Kidney (tissue), 22 donors: ENCODE measurements around the gene OSTM1. TPM values are rescaled to one million over a fixed set of nuclear protein-coding genes. Genes with fewer than 3 reads are reported as not detected.

Experiments
- DNase-seq, 5 donors: peaks; one replicate each; pipeline ENCODE4 v3.0.0-alpha.2; 2013 to 2020
- FAIRE-seq: peaks from 2 replicates; lab custom pipeline; 2012; peaks lifted over from hg19 to GRCh38; lab: Jason Lieb, UNC
- H3K27ac ChIP-seq, 2 donors: one replicate each; pipeline ENCODE4 v1.7.0; 2013; ENCODE audit warnings: low read depth in 2 of 2, low read length in 2 of 2, inconsistent platforms in 1 of 2
- H3K27me3 ChIP-seq: one replicate; pipeline ENCODE4 v1.7.1; 2013; ENCODE audit warnings: low read length, inconsistent platforms; ENCODE audit not compliant: control insufficient read depth, insufficient read depth
- H3K36me3 ChIP-seq, 3 donors: one replicate each; pipeline versions ENCODE4 v1.7.0 to v1.7.1; 2013; ENCODE audit warnings: low read length in 3 of 3, control low read depth in 1 of 3, inconsistent platforms in 1 of 3; ENCODE audit not compliant: insufficient read depth in 3 of 3, control insufficient read depth in 2 of 3
- H3K4me1 ChIP-seq, 3 donors: one replicate each; pipeline versions ENCODE4 v1.7.0 to v1.7.1; 2013; ENCODE audit warnings: low read length in 3 of 3, inconsistent platforms in 1 of 3, low read depth in 1 of 3; ENCODE audit not compliant: control insufficient read depth in 2 of 3, insufficient read depth in 2 of 3
- H3K4me3 ChIP-seq, 3 donors: one replicate each; pipeline versions ENCODE4 v1.7.0 to v1.8.1; 2013; ENCODE audit warnings: low read length in 3 of 3, control low read depth in 1 of 3, inconsistent platforms in 1 of 3
- H3K9ac ChIP-seq, 3 donors: one replicate each; pipeline versions ENCODE4 v1.7.0 to v1.7.1; 2013; ENCODE audit warnings: low read length in 3 of 3, control low read depth in 1 of 3, inconsistent platforms in 1 of 3
- H3K9me3 ChIP-seq, 3 donors: one replicate each; pipeline versions ENCODE4 v1.7.0 to v1.7.1; 2013; ENCODE audit warnings: low read length in 3 of 3, control low read depth in 1 of 3, inconsistent platforms in 1 of 3; ENCODE audit not compliant: control insufficient read depth in 2 of 3, insufficient read depth in 1 of 3
- intact Hi-C: fragments of 100-400 bp; cut with DNase I; formaldehyde crosslinking; loops from one replicate; pipeline ENCODE4 v1.11.1; 2022
- long read RNA-seq, 10 donors: library from polyadenylated mRNA in 1 of 10; unstranded in 1 of 10; transcript quantifications; one replicate each; pipeline ENCODE4 v2.0.0 and lab custom pipeline, GENCODE V29; 2021 to 2026
- polyA plus RNA-seq: library from polyadenylated mRNA; stranded (reverse); fragments of 350-450 nt; fragmentation: Illumina TruSeq; extraction: RNeasy Lipid Tissue Mini Kit (QIAGEN cat#74804); gene quantifications from one replicate; pipeline ENCODE4 v1.2.3, GENCODE V29; 2014; ENCODE audit warnings: low read depth, low replicate concordance; ENCODE audit not compliant: insufficient read depth
- total RNA-seq: library from RNA; stranded (reverse); fragmentation: NEBNext Ultra II Directional; extraction: Animal tissue kit (Norgen Biotek cat#: 25700); gene quantifications from one replicate; pipeline ENCODE4 v1.2.1, GENCODE V29; 2021
- TF ChIP-seq, protein P1 (sequence below): IDR thresholded peaks from 3 replicates; pipeline ENCODE4 v1.5.1; 2012; ENCODE audit warnings: mild to moderate bottlenecking, moderate library complexity, borderline replicate concordance; ENCODE audit not compliant: insufficient read depth; ENCODE audit errors: extremely low read depth
- donor health status: control.
- donor health status: control.
- donor health status: control.
- donor health status: control.
- donor health status: control.
- donor health status: DM: yes; HTN: yes; CAD: no.
- donor health status: Normal renal cell carcinoma (clear cell type).

Gene OSTM1, protein sequence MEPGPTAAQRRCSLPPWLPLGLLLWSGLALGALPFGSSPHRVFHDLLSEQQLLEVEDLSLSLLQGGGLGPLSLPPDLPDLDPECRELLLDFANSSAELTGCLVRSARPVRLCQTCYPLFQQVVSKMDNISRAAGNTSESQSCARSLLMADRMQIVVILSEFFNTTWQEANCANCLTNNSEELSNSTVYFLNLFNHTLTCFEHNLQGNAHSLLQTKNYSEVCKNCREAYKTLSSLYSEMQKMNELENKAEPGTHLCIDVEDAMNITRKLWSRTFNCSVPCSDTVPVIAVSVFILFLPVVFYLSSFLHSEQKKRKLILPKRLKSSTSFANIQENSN
- total RNA-seq (34.5 TPM), polyA plus RNA-seq (19.8 TPM)
- long read RNA-seq, donor 1, full-length matches to known transcripts, result 7 of 7 reads
- long read RNA-seq, donor 1, partial matches to known transcripts, result 0 of 7 reads
- long read RNA-seq, donor 1, other reads (novel, unspliced or antisense), result 0 of 7 reads
- long read RNA-seq, donor 2, full-length matches to known transcripts, result 7 of 7 reads
- long read RNA-seq, donor 2, partial matches to known transcripts, result 0 of 7 reads
- long read RNA-seq, donor 2, other reads (novel, unspliced or antisense), result 0 of 7 reads
- long read RNA-seq, donor 3, full-length matches to known transcripts, result 6 of 6 reads
- long read RNA-seq, donor 3, partial matches to known transcripts, result 0 of 6 reads
- long read RNA-seq, donor 3, other reads (novel, unspliced or antisense), result 0 of 6 reads
- long read RNA-seq, donor 4, full-length matches to known transcripts, result 6 of 6 reads
- long read RNA-seq, donor 4, partial matches to known transcripts, result 0 of 6 reads
- long read RNA-seq, donor 4, other reads (novel, unspliced or antisense), result 0 of 6 reads
- long read RNA-seq, donor 5, result 0 reads
- long read RNA-seq, donor 6, full-length matches to known transcripts, result 1 of 1 reads
- long read RNA-seq, donor 6, partial matches to known transcripts, result 0 of 1 reads
- long read RNA-seq, donor 6, other reads (novel, unspliced or antisense), result 0 of 1 reads
- long read RNA-seq, donor 7, full-length matches to known transcripts, result 32 of 36 reads
- long read RNA-seq, donor 7, partial matches to known transcripts, result 0 of 36 reads
- long read RNA-seq, donor 7, other reads (novel, unspliced or antisense), result 4 of 36 reads
- long read RNA-seq, donor 8, full-length matches to known transcripts, result 5 of 5 reads
- long read RNA-seq, donor 8, partial matches to known transcripts, result 0 of 5 reads
- long read RNA-seq, donor 8, other reads (novel, unspliced or antisense), result 0 of 5 reads
- long read RNA-seq, donor 9, full-length matches to known transcripts, result 3 of 3 reads
- long read RNA-seq, donor 9, partial matches to known transcripts, result 0 of 3 reads
- long read RNA-seq, donor 9, other reads (novel, unspliced or antisense), result 0 of 3 reads
- long read RNA-seq, donor 10, full-length matches to known transcripts, result 3 of 3 reads
- long read RNA-seq, donor 10, partial matches to known transcripts, result 0 of 3 reads
- long read RNA-seq, donor 10, other reads (novel, unspliced or antisense), result 0 of 3 reads

DNA sequence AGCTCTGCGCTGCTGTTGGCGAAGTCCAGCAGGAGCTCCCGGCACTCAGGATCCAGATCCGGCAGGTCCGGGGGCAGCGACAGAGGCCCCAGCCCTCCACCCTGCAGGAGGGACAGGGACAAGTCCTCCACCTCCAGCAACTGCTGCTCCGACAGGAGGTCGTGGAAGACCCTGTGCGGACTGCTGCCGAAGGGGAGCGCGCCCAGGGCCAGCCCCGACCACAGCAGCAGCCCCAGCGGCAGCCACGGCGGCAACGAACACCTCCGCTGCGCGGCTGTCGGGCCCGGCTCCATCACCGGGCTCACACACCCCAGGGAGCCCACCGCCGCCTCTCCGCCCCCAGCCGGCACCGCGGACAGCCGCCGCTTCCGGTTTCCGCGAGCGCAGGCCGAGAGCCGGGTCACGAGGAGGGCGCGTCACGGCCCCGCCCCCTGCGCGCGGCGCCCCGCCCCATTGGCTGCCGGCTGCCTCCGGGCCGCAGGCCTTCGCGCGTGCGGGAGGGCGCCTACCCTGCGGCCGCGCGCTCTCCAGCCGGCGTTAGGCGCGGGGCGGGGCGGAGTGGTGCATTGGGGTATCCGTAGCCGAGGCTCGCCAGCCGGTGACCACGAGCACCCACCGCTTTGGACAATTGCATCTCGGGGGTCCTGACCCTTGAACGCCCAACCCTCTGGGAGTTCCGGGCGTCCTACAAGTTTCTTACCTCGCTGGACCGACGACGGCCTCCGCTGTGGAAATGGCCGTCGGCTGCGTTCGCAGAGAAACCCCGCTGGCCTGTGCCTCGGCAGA, at the start of gene OSTM1:
OSTM1 (minus strand) TSS at position 383 of the 786 bp plus-strand sequence; CDS start at position 293, 90 bp downstream.
- peak; percentile 92 to 96 (median 95) for DNase-seq
- peak within 1 kb of the TSS; percentile 84 to 97 (median 86) for H3K4me3 ChIP-seq
- intact Hi-C loops, result no loop called here
- peak within 1 kb of the TSS; percentile 52 to 87 (median 81) for H3K9ac ChIP-seq
- peak within 1 kb of the TSS; percentile 67 to 77 for H3K27ac ChIP-seq
- H3K27me3 ChIP-seq, result no peaks in the 10 kb centered on the region
- peaks cover 0 to 2% (median 0%) of the 10 kb centered on the region in 3 donors for H3K36me3 ChIP-seq
- TF ChIP-seq, protein P1, sequence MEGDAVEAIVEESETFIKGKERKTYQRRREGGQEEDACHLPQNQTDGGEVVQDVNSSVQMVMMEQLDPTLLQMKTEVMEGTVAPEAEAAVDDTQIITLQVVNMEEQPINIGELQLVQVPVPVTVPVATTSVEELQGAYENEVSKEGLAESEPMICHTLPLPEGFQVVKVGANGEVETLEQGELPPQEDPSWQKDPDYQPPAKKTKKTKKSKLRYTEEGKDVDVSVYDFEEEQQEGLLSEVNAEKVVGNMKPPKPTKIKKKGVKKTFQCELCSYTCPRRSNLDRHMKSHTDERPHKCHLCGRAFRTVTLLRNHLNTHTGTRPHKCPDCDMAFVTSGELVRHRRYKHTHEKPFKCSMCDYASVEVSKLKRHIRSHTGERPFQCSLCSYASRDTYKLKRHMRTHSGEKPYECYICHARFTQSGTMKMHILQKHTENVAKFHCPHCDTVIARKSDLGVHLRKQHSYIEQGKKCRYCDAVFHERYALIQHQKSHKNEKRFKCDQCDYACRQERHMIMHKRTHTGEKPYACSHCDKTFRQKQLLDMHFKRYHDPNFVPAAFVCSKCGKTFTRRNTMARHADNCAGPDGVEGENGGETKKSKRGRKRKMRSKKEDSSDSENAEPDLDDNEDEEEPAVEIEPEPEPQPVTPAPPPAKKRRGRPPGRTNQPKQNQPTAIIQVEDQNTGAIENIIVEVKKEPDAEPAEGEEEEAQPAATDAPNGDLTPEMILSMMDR, result no peak
- H3K4me1 ChIP-seq, result peaks cover 0 to 6% (median 3%) of the 10 kb centered on the region in 3 donors
- H3K9me3 ChIP-seq, result no peaks in the 10 kb centered on the region
- FAIRE-seq, result no peak

DNA sequence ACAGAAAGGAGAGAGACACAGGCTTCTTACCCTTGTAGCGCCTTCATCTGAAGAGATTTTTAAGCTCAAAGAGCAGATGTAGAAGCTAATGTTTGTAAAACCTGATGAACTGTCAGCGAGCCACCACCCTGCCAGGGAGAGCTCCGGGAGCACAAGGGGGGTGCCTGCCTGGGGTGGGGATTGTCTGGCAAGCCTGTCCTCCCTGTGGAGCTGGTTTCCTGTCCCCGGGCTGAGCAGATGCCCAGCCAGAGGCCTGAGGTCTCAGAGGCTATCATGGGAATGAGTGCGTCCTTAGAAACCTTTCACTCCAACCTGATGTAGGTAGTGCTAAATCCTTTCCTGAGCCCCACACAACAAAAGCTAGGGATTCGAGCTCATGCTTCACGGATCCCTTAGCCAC, 49.4 kb upstream of the OSTM1 start:
- TF ChIP-seq, protein P1, result no peak
- H3K27me3 ChIP-seq, result peaks cover 74% of the 10 kb centered on the region
- FAIRE-seq, result no peak
- H3K27ac ChIP-seq, result no peak overlapping the region
- no peak overlapping the region for H3K4me3 ChIP-seq
- peaks cover 0 to 3% (median 3%) of the 10 kb centered on the region in 3 donors for H3K9me3 ChIP-seq
- no peak overlapping the region for H3K9ac ChIP-seq
- peaks cover 0 to 3% (median 0%) of the 10 kb centered on the region in 3 donors for H3K4me1 ChIP-seq
- no peak for DNase-seq
- intact Hi-C loops, result no loop called here
- no peaks in the 10 kb centered on the region for H3K36me3 ChIP-seq

DNA sequence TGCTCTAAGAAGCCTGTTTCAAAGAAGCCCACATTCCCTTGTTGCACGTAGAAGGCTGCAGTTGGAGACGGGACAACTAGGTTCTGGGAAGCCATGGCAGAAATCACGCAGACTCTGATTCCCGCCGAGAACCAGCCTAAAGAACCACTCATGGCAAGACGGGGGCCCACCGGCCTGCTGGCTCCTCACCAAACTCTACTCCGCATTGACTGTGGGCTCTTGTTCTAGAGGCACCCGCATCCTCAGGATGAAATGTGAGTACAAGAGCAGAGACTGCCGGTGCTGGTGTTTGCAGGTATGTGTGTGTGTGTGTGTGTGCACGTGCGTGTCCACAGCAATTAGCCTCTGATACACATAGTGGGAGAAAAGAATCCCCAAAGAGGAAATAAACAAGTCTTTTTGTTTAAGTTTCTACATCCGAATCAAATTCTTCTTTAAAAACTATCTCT, 49.0 kb upstream of the OSTM1 start:
- FAIRE-seq (no peak), DNase-seq (peak in 2 of 5 donors; percentile 46 to 48)
- Histone ChIP-seq H3K4me1 (peaks cover 0 to 5% (median 0%) of the 10 kb centered on the region in 3 donors), H3K27me3 (peaks cover 76% of the 10 kb centered on the region), H3K9ac (no peak overlapping the region), H3K4me3 (no peak overlapping the region), H3K9me3 (peaks cover 0 to 3% (median 3%) of the 10 kb centered on the region in 3 donors), H3K36me3 (no peaks in the 10 kb centered on the region), H3K27ac (no peak overlapping the region)
- TF ChIP-seq, protein P1, result no peak
- intact Hi-C loops, result no loop called here
